Hepatocyte (in vitro differentiated cells): ENCODE data around the gene LHX4. TPM values are rescaled to one million over a fixed set of nuclear protein-coding genes. Genes with fewer than 3 reads are reported as not detected.

Experiments
- DNase-seq: peaks from one replicate; pipeline ENCODE4 v3.0.0-alpha.2; 2016; ENCODE audit warnings: low spot score
- H2AFZ ChIP-seq: fragments of 200-600 bp; sonication (generic); 2 replicates; pipeline ENCODE4 v1.6.0; 2016; ENCODE audit warnings: antibody characterized with exemption, mild to moderate bottlenecking
- H3K27ac ChIP-seq: fragments of 200-600 bp; sonication (generic); 2 replicates; pipeline ENCODE4 v1.5.1; 2016; ENCODE audit warnings: mild to moderate bottlenecking
- H3K27me3 ChIP-seq: fragments of 200-600 bp; sonication (generic); 2 replicates; pipeline ENCODE4 v1.6.1; 2016
- H3K36me3 ChIP-seq: fragments of 200-600 bp; sonication (generic); replicated peaks from 2 replicates; pipeline ENCODE4 v1.5.1; 2016; ENCODE audit warnings: low read depth; ENCODE audit not compliant: insufficient read depth
- H3K4me1 ChIP-seq: fragments of 200-600 bp; sonication (generic); 2 replicates; pipeline ENCODE4 v1.5.1; 2016; ENCODE audit warnings: mild to moderate bottlenecking, moderate library complexity; ENCODE audit not compliant: insufficient read depth
- H3K4me2 ChIP-seq: fragments of 200-600 bp; sonication (generic); 2 replicates; pipeline ENCODE4 v1.6.0; 2016
- H3K4me3 ChIP-seq: fragments of 200-600 bp; sonication (generic); 2 replicates; pipeline ENCODE4 v1.5.1; 2016; ENCODE audit warnings: mild to moderate bottlenecking
- H3K79me2 ChIP-seq: fragments of 200-600 bp; sonication (generic); 2 replicates; pipeline ENCODE4 v1.6.0; 2017; ENCODE audit warnings: mild to moderate bottlenecking
- H3K9me2 ChIP-seq: fragments of 200-600 bp; sonication (generic); replicated peaks from 2 replicates; pipeline ENCODE4 v1.6.0; 2017; ENCODE audit warnings: mild to moderate bottlenecking; ENCODE audit not compliant: insufficient read depth
- H3K9me3 ChIP-seq: fragments of 200-600 bp; sonication (generic); 2 replicates; pipeline ENCODE4 v1.5.1; 2016; ENCODE audit warnings: low read depth, mild to moderate bottlenecking
- H4K20me1 ChIP-seq: fragments of 200-600 bp; sonication (generic); 2 replicates; pipeline ENCODE4 v1.6.0; 2016; ENCODE audit warnings: mild to moderate bottlenecking; ENCODE audit not compliant: insufficient read depth, poor library complexity, severe bottlenecking
- EZH2 ChIP-seq: fragments of 200-600 bp; sonication (generic); IDR thresholded peaks from 2 replicates; pipeline ENCODE4 v1.6.1; 2016; ENCODE audit warnings: antibody characterized with exemption, mild to moderate bottlenecking, borderline replicate concordance
- EZH2phosphoT487 ChIP-seq: fragments of 200-600 bp; sonication (generic); IDR thresholded peaks from one replicate; pipeline ENCODE4 v1.6.1; 2018; ENCODE audit warnings: antibody characterized with exemption, mild to moderate bottlenecking, low read depth, moderate library complexity; ENCODE audit not compliant: unreplicated experiment, severe bottlenecking
- WGBS: methylation state at CpG from one replicate; pipeline ENCODE4 v1.1.6; 2016; ENCODE audit warnings: low lambda C conversion rate; ENCODE audit errors: missing lambda C conversion rate; 5-methylcytosine and 5-hydroxymethylcytosine counted together
- polyA plus RNA-seq: library from polyadenylated mRNA; unstranded; fragments of >200 nt; fragmentation: Nextera tagmentation; extraction: Ambion mirVana; gene quantifications from 2 replicates; pipeline ENCODE4 v1.2.1, GENCODE V29; 2016
- total RNA-seq: library from RNA; depleted of rRNA; stranded (reverse); fragments of >200 nt; gene quantifications from 2 replicates; pipeline ENCODE4 v1.2.3, GENCODE V29; 2014
- TF ChIP-seq, protein P1 (sequence below): fragments of 200-600 bp; sonication (generic); IDR thresholded peaks from 2 replicates; pipeline ENCODE4 v1.5.1; 2016; ENCODE audit warnings: antibody characterized with exemption, mild to moderate bottlenecking; ENCODE audit not compliant: poor library complexity

LHX4 gene
- total and polyA plus RNA-seq, 2 experiments from 2014 or later = 0.03 to 0.28 TPM

DNA sequence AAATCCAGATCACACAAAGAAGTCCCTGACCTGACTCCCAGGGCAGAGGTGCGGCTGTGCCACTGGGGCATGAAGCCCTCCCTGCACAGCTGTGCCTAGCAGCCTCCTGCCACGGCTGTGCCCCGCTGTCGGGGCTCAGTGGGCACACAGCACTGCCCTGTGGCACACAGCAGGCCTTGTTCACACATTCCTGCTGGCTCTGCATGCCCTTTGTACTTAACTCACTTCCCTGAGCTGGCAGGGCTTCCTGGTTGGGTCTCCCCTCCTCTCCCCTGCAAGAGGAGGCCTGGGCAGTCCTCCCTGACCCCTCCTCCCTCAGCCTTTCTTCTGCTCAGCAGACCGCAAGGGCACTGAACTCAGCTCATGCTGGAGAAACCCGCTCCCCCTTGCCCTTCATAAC, 14.8 kb downstream of the LHX4 start:
- TF ChIP-seq EZH2 (no peak), EZH2phosphoT487 (no peak)
- TF ChIP-seq, protein P1, sequence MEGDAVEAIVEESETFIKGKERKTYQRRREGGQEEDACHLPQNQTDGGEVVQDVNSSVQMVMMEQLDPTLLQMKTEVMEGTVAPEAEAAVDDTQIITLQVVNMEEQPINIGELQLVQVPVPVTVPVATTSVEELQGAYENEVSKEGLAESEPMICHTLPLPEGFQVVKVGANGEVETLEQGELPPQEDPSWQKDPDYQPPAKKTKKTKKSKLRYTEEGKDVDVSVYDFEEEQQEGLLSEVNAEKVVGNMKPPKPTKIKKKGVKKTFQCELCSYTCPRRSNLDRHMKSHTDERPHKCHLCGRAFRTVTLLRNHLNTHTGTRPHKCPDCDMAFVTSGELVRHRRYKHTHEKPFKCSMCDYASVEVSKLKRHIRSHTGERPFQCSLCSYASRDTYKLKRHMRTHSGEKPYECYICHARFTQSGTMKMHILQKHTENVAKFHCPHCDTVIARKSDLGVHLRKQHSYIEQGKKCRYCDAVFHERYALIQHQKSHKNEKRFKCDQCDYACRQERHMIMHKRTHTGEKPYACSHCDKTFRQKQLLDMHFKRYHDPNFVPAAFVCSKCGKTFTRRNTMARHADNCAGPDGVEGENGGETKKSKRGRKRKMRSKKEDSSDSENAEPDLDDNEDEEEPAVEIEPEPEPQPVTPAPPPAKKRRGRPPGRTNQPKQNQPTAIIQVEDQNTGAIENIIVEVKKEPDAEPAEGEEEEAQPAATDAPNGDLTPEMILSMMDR = no peak
- H3K27ac ChIP-seq = no peak overlapping the region
- H3K36me3 ChIP-seq = no peaks in the 10 kb centered on the region
- no peak for DNase-seq
- 87% methylated on average over 6 of the region's 6 CpGs for WGBS
- H4K20me1 ChIP-seq = no peaks in the 10 kb centered on the region
- H3K79me2 ChIP-seq = no peaks in the 10 kb centered on the region
- peaks cover 37% of the 10 kb centered on the region for H3K27me3 ChIP-seq
- H3K9me3 ChIP-seq = no peaks in the 10 kb centered on the region
- no peak overlapping the region for H2AFZ ChIP-seq
- H3K4me1 ChIP-seq = no peaks in the 10 kb centered on the region
- no peaks in the 10 kb centered on the region for H3K9me2 ChIP-seq
- H3K4me3 ChIP-seq = no peak overlapping the region
- H3K4me2 ChIP-seq = no peak overlapping the region

- Histone ChIP-seq H3K4me2 (no peak overlapping the region), H3K79me2 (no peaks in the 10 kb centered on the region), H3K27me3 (peaks cover 20% of the 10 kb centered on the region), H3K9me2 (no peaks in the 10 kb centered on the region), H3K36me3 (no peaks in the 10 kb centered on the region), H4K20me1 (no peaks in the 10 kb centered on the region), H3K4me1 (no peaks in the 10 kb centered on the region), H3K4me3 (no peak overlapping the region), H3K27ac (no peak overlapping the region), H3K9me3 (no peaks in the 10 kb centered on the region), H2AFZ (no peak overlapping the region)
- DNase-seq = no peak
- 91% methylated on average over 5 of the region's 5 CpGs for WGBS
- TF ChIP-seq, protein P1 = no peak
- TF ChIP-seq EZH2 = no peak
- TF ChIP-seq EZH2phosphoT487 = no peak
Observed at GRCh38 chr1:180246579-180246978, 16.5 kb downstream of the LHX4 start.

DNA sequence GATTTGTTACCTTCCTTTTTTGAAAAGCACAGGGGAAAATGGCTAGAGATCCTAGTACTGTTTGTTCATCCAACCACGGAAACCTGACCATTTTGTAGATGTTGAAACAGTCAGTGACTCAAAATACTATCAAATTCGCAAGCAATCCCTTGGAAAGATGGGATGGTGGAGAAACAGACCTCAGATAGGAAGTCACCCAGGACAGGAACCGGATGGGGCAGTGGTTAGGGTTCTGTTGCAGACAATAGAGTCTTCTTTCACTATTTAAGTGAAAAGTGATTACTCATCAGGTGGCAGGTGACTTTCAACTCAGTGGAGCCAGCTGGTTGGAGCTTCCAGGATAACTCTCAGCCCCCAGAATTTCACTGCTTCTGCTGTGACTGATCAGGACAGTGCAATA, 17.0 kb downstream of the LHX4 start:
- Histone ChIP-seq H2AFZ (no peak overlapping the region), H4K20me1 (no peaks in the 10 kb centered on the region), H3K27me3 (peaks cover 15% of the 10 kb centered on the region), H3K9me2 (no peaks in the 10 kb centered on the region), H3K4me3 (no peak overlapping the region), H3K79me2 (no peaks in the 10 kb centered on the region), H3K36me3 (no peaks in the 10 kb centered on the region), H3K9me3 (no peaks in the 10 kb centered on the region), H3K4me1 (no peaks in the 10 kb centered on the region), H3K27ac (no peak overlapping the region), H3K4me2 (no peak overlapping the region)
- DNase-seq = no peak
- WGBS = 88% methylated on average over 3 of the region's 3 CpGs
- TF ChIP-seq, protein P1 = no peak
- no peak for TF ChIP-seq EZH2phosphoT487
- TF ChIP-seq EZH2 = no peak

GRCh38 chr1:180247580-180247979, 17.5 kb downstream of the LHX4 start:
- H4K20me1 ChIP-seq = no peaks in the 10 kb centered on the region
- H3K27me3 ChIP-seq = peaks cover 10% of the 10 kb centered on the region
- no peak overlapping the region for H3K4me3 ChIP-seq
- no peaks in the 10 kb centered on the region for H3K9me3 ChIP-seq
- no peak for TF ChIP-seq EZH2phosphoT487
- no peak for TF ChIP-seq EZH2
- TF ChIP-seq, protein P1 = no peak
- WGBS = 84% methylated on average over 4 of the region's 4 CpGs
- H3K27ac ChIP-seq = no peak overlapping the region
- no peaks in the 10 kb centered on the region for H3K4me1 ChIP-seq
- no peak for DNase-seq
- no peaks in the 10 kb centered on the region for H3K79me2 ChIP-seq
- H3K36me3 ChIP-seq = no peaks in the 10 kb centered on the region
- no peak overlapping the region for H2AFZ ChIP-seq
- no peak overlapping the region for H3K4me2 ChIP-seq
- no peaks in the 10 kb centered on the region for H3K9me2 ChIP-seq
